Measurements from ENCODE around the gene LIFR.

- TF ChIP-seq CTCF (IDR thresholded peaks at IDR 0.05) = no peak
- TF ChIP-seq POLR2A (IDR thresholded peaks at IDR 0.05) = no peak
- TF ChIP-seq EP300 (IDR thresholded peaks at IDR 0.05) = no peak
- TF ChIP-seq POLR2AphosphoS5 (IDR thresholded peaks at IDR 0.05) = no peak
Observed at GRCh38 chr5:38546691-38547146, 9.7 kb downstream of the LIFR start.
